GM21717 (cell line): Measurements from ENCODE around the gene FAM135A.
"Not testable (repeated sequence)": the region's sequence is repeated elsewhere in the genome, so short reads cannot be mapped to it uniquely, and the experiment has no call there.

Experiments
- ATAC-seq: cut with Tn5 transposase; IDR thresholded peaks from one replicate; pipeline ENCODE4 v1.9.1; 2021; ENCODE audit warnings: mild to moderate bottlenecking, moderate library complexity; ENCODE audit not compliant: unreplicated experiment

The FAM135A gene

DNA sequence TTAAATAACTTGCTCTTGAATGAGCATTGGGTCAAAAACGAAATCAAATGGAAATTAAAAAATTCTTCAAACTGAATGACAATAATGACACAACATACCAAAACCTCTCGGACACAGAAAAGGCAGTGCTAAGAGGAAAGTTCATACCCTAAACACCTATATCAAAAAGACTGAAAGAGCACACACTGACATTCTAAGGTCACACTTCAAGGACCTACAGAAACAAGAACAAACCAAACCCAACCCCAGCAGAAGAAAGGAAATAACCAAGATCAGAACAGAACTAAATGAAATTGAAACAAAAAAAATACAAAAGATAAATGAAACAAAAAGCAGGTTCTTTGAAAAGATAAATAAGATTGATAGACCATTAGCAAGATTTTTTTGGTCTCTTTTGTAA, 194.1 kb downstream of the FAM135A start:
- not testable (repeated sequence) for ATAC-seq

DNA sequence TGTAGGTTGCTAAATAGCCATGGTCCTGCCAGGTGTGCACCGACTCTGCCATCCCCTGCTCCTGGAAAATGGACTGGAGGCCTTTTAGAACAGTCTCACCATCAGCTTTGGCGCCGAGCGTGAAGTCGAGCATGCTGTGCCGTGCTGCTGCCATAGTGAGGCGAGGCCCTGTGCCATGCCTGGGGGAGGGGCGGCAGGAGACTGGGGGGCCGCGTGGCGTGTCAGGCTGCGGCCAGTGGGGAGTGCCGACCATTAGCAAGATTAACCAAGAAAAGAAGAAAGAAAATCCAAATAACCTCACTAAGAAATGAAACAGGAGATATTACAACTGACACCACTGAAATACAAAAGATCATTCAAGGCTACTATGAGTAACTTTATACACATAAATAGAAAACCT, 195.9 kb downstream of the FAM135A start:
- ATAC-seq, result not testable (repeated sequence)
